ENCODE data around the gene MSANTD1. TPM values are rescaled to one million over a fixed set of nuclear protein-coding genes. Genes with fewer than 3 reads are reported as not detected.

Gene MSANTD1
- total RNA-seq, 3 donors from 2014 or later (not counting 1 experiment from before 2014, with no cell fraction given), result 0.54 to 2.2 (median 1.8) TPM

DNA sequence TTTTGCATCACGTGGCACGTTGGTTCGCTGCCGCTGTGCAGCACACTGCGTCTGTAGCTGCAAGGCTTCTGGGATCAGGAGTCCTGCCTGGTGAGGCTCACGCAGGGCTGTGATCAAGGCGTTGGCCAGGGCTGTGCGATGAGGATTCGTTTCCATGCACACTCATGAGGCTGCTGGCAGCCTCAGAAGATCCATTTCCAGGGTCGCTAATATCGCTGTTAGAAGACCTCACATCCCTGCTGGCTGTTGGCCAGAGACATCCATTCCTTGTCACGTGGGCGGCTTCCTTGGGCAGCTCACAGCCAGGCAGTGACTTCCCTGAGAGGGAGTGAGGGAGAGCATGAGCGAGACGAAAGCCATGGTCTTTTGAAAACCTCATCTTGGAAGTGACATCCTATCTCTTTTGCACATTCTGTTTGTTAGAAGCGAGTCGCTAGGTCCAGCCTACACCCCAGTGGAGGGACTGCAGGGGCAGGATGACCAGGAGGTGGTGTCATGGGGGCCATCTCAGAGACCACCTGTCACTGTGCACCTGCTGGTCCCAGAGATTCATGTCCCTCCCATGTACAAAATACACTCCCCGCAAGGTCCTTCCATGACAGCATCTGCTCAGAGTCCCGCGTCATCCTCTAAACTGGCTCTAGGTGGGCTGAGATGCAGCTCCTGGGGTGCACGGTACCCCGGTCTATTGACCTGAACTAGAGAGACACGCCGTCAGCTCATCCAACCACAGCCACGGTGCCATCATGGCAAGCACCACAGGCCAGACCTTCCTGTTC, 56.1 kb downstream of the MSANTD1 start:
- peaks cover 43% of the 10 kb centered on the region for H3K4me1 ChIP-seq (ENCODE audit: control insufficient read depth, insufficient read depth, low read length)
- ATAC-seq (no peak), DNase-seq (no peak)

GRCh38 chr4:3305610-3306371, 56.8 kb downstream of the MSANTD1 start:
- DNase-seq (peak in 1 of 2 donors; percentile 40), ATAC-seq (no peak)
- Mint-ChIP-seq H3K36me3 (no peaks in the 10 kb centered on the region), H3K27ac (no peak overlapping the region), H3K9me3 (no peaks in the 10 kb centered on the region), H3K4me3 (no peak overlapping the region), H3K4me1 (peaks cover 31 to 33% of the 10 kb centered on the region in 2 donors), H3K27me3 (ENCODE audit: low read depth in 2 of 2) (peaks cover 0 to 10% of the 10 kb centered on the region in 2 donors)
- Histone ChIP-seq H3K4me1 (ENCODE audit: control insufficient read depth, insufficient read depth, low read length) (peaks cover 43% of the 10 kb centered on the region), H3K4me3 (ENCODE audit: low read length) (no peak overlapping the region), H3K27ac (ENCODE audit: low read length) (no peak overlapping the region), H3K36me3 (ENCODE audit: control insufficient read depth, insufficient read depth, low read length) (no peaks in the 10 kb centered on the region), H3K9me3 (ENCODE audit: control insufficient read depth, insufficient read depth, low read length) (no peaks in the 10 kb centered on the region), H3K27me3 (ENCODE audit: control insufficient read depth, insufficient read depth, low read length) (peaks cover 15% of the 10 kb centered on the region)
- 74% methylated on average over 9 of the region's 9 CpGs for WGBS (ENCODE audit: insufficient coverage)
- TF ChIP-seq CTCF (IDR thresholded peaks at IDR 0.05), result no peak
- intact Hi-C loops (cut with micrococcal nuclease), result no loop called here

More for the DNA sequence above, 56.1 kb downstream of the MSANTD1 start:
- Histone ChIP-seq H3K27ac (ENCODE audit: low read length) (no peak overlapping the region), H3K4me3 (ENCODE audit: low read length) (no peak overlapping the region), H3K36me3 (ENCODE audit: control insufficient read depth, insufficient read depth, low read length) (no peaks in the 10 kb centered on the region), H3K27me3 (ENCODE audit: control insufficient read depth, insufficient read depth, low read length) (peaks cover 15% of the 10 kb centered on the region), H3K9me3 (ENCODE audit: control insufficient read depth, insufficient read depth, low read length) (no peaks in the 10 kb centered on the region)
- H3K27ac Mint-ChIP-seq, result no peak overlapping the region
- H3K27me3 Mint-ChIP-seq (ENCODE audit: low read depth in 2 of 2), result peaks cover 0 to 10% of the 10 kb centered on the region in 2 donors
- TF ChIP-seq CTCF (IDR thresholded peaks at IDR 0.05), result no peak
- H3K36me3 Mint-ChIP-seq, result no peaks in the 10 kb centered on the region
- H3K4me3 Mint-ChIP-seq, result no peak overlapping the region
- intact Hi-C loops (cut with micrococcal nuclease), result no loop called here
- WGBS (ENCODE audit: insufficient coverage), result 91% methylated on average over 25 of the region's 25 CpGs
- H3K4me1 Mint-ChIP-seq, result peaks cover 31 to 33% of the 10 kb centered on the region in 2 donors
- no peaks in the 10 kb centered on the region for H3K9me3 Mint-ChIP-seq

Other genes starting within 250 kb of the MSANTD1 start
- gene HTT-AS, start 174.6 kb upstream of the MSANTD1 start, total RNA-seq, result not detected
- 100 to 1,000 TPM; 132 to 175 (median 165) TPM for gene HTT, start 174.5 kb upstream of the MSANTD1 start, total RNA-seq
- gene RGS12, start 43.9 kb downstream of the MSANTD1 start, total RNA-seq, result 10 to 100 TPM; 10.5 to 12.3 (median 10.6) TPM
- under 1 TPM in 2 of 3 donors, not detected in 1; 0.43 to 0.54 TPM for gene HGFAC, start 192.8 kb downstream of the MSANTD1 start, total RNA-seq
- 1 to 10 TPM; 1.3 to 2.9 (median 1.6) TPM for gene DOK7, start 214.1 kb downstream of the MSANTD1 start, total RNA-seq